ENCODE data around the gene PRKAG2. TPM values are rescaled to one million over a fixed set of nuclear protein-coding genes. Genes with fewer than 3 reads are reported as not detected.
"Not testable (repeated sequence)": the region's sequence is repeated elsewhere in the genome, so short reads cannot be mapped to it uniquely, and the experiment has no call there.

PRKAG2 gene
- total RNA-seq, 2 experiments from 2014 or later: 23.5 to 25.6 TPM

DNA sequence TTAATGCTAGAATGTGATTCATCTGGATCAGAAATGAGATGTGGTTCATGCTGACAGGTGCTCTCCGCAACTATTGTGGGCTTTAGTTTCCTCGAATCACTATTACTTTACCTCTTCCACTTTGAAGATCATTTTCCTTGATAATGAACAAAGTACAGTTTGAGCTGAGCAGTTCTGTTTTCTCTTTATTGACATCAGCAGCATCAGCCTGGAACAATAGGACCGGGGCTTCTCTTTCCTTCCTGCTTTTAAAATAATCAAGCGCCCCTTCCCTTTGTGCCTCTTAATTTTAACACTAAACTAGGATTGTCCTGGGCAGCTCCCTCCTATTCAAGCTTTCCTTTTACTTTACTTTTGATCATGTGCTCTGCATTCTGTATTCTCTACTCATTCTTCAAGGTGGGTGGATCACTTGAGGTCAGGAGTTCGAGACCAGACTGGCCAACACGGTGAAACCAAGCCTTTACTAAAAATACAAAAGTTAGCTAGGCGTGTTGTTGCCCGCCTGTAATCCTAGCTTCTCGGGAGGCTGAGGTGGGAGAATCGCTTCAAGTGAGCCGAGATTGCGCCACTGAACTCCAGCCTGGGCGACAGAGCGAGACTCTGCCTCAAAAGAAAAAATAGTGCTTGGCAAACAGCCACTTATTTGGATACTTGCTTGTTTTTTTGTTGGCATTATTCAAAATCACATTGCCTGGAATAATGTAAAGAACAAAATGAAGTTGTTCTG lies 290.2 kb downstream of the PRKAG2 start:
- Mint-ChIP-seq H3K27me3 (no peaks in the 10 kb centered on the region), H3K4me3 (no peak overlapping the region), H3K4me1 (ENCODE audit: low read depth) (no peaks in the 10 kb centered on the region), H3K27ac (no peak overlapping the region), H3K36me3 (no peaks in the 10 kb centered on the region), H3K9me3 (no peaks in the 10 kb centered on the region)
- CTCF ChIA-PET: interaction anchor here (1.2 kb wide), 1 partner anchor 46 kb away, joined by 3 read pairs; no protein-coding TSS in a partner anchor
- POLR2A ChIA-PET: no interaction called here
- no peak for DNase-seq
- intact Hi-C loops (cut with micrococcal nuclease): no loop called here

DNA sequence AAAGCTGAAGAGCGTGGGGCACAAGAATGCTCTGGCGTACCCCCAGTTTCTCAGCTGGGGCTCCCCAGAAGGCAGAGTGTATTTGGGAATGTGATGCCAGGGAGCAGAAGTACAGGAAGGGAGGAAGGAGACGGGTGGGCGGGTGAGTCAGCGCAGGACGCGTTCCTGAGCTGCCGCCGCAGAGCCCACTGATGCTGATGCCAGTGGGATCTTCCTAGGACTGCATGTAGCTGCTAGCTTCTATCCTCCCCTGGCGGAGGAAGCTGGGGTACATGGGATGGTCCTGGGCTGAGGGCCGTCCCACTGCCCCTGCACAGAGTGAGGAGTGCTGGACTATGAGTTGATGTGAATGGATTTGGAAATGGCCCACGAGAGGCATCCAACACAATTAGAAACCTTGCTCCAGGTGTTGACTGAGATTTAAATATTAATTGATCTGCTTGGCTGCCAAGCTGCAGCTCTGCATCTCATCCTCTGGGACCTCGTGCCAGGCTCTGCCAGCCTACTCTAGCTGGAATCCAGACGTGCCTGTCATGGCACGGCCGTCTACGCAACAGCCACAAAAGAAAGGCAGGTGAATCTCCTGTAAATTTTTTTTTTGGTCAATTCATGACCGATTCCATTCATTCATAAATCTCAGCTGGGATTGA lies 291.0 kb downstream of the PRKAG2 start:
- no peaks in the 10 kb centered on the region for H3K36me3 Mint-ChIP-seq
- H3K27ac Mint-ChIP-seq: no peak overlapping the region
- H3K4me3 Mint-ChIP-seq: no peak overlapping the region
- H3K4me1 Mint-ChIP-seq (ENCODE audit: low read depth): no peaks in the 10 kb centered on the region
- no peaks in the 10 kb centered on the region for H3K27me3 Mint-ChIP-seq
- no peaks in the 10 kb centered on the region for H3K9me3 Mint-ChIP-seq
- DNase-seq: no peak
- intact Hi-C loops (cut with micrococcal nuclease): no loop called here
- CTCF ChIA-PET: no interaction called here
- POLR2A ChIA-PET: no interaction called here

DNA sequence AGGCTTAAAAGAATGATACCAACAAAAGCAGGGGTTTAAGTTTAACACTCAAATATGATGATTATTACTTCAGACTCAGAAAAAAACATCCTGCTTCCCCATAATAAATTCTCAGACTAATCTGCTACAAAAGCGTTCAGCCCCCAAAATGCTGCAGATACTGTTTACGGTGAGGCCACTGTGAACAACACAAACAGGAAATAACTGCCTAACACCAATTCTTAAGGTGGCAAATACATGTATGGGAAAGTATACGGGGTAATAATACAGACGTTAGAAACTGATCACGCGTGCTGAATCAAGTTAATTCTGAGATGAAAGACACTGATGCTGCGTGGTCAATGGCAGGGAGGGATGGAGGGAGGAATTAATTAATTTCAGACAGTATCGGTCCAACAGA lies 295.2 kb downstream of the PRKAG2 start:
- H3K4me3 Mint-ChIP-seq: no peak overlapping the region
- no peaks in the 10 kb centered on the region for H3K27me3 Mint-ChIP-seq
- peaks cover 7% of the 10 kb centered on the region for H3K36me3 Mint-ChIP-seq
- ChIA-PET CTCF (no interaction called here), POLR2A (no interaction called here)
- intact Hi-C loops (cut with micrococcal nuclease): no loop called here
- DNase-seq: no peak
- peaks cover 10% of the 10 kb centered on the region for H3K9me3 Mint-ChIP-seq
- no peak overlapping the region for H3K27ac Mint-ChIP-seq
- no peaks in the 10 kb centered on the region for H3K4me1 Mint-ChIP-seq (ENCODE audit: low read depth)

DNA sequence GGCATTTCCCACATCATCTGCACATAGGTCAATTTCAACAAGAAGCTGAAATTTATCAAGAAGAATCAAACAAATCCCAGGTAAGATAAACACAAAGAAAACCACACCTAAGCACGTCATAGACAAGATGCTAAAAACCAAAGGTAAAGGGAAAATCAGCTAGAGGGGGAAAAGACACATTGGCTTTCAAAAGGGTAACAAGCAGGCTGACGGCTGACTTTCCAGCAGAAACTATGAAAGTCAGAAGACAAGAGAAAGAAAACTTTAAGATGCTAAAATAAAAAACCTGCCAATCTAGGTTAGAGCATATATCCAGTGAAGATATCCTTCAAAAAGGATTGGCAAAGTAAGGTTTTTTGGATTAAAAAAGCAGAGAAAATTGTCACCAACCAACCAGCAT lies 297.3 kb downstream of the PRKAG2 start:
- ChIA-PET POLR2A (no interaction called here), CTCF (no interaction called here)
- no peaks in the 10 kb centered on the region for H3K4me1 Mint-ChIP-seq (ENCODE audit: low read depth)
- H3K27me3 Mint-ChIP-seq: no peaks in the 10 kb centered on the region
- H3K36me3 Mint-ChIP-seq: peaks cover 7% of the 10 kb centered on the region
- H3K27ac Mint-ChIP-seq: no peak overlapping the region
- H3K4me3 Mint-ChIP-seq: no peak overlapping the region
- intact Hi-C loops (cut with micrococcal nuclease): no loop called here
- H3K9me3 Mint-ChIP-seq: peaks cover 10% of the 10 kb centered on the region
- no peak for DNase-seq

DNA sequence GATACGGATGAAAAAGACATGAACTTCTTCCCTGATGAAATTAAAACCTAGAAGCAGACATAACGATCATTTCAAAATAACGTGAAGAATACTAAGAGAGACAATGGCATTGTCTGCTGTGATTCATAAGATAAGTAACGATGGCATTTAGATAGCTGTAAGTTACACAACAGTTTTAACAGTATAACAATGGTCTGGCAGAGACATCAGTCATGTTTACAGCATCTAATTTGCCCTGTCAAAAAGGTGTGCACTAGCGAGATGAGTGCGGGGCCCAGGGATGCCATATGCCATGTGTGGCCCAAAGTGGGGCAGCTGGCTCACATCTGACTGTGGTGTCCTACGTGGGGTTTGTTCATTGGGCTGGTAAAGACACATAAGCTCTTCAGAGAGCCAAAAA lies 301.5 kb downstream of the PRKAG2 start:
- ChIA-PET CTCF (interaction anchor here (1.2 to 1.7 kb wide), 2 partner anchors 184 to 207 kb away, joined by 5 read pairs; no protein-coding TSS in a partner anchor), POLR2A (no interaction called here)
- Mint-ChIP-seq H3K27me3 (no peaks in the 10 kb centered on the region), H3K4me1 (ENCODE audit: low read depth) (no peaks in the 10 kb centered on the region), H3K4me3 (no peak overlapping the region), H3K9me3 (peaks cover 10% of the 10 kb centered on the region), H3K27ac (no peak overlapping the region), H3K36me3 (peaks cover 7% of the 10 kb centered on the region)
- DNase-seq: no peak
- intact Hi-C loops (cut with micrococcal nuclease): no loop called here

DNA sequence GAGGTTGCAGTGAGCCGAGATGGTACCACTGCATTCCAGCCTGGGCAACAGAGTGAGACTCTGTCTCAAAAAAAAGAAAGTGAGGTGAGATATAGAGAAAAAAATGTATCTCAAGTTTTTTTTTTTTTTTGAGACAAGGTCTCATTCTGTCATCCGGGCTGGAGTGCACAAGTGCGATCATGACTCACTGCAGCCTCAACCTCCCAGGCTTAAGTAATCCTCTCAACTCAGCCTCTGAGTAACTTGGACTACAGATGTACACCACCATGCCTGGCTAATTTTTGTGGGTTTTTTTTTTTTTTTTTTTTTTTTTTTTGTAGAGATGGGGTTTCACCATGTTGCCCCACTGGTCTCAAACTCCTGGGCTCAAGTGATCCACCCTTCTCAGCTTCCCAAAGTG lies 303.9 kb downstream of the PRKAG2 start:
- DNase-seq; H3K4me3 Mint-ChIP-seq; intact Hi-C loops (cut with micrococcal nuclease); H3K27me3 Mint-ChIP-seq; H3K36me3 Mint-ChIP-seq; H3K4me1 Mint-ChIP-seq (ENCODE audit: low read depth); H3K27ac Mint-ChIP-seq; POLR2A ChIA-PET; H3K9me3 Mint-ChIP-seq: not testable (repeated sequence)
- CTCF ChIA-PET: interaction anchor here (1.0 to 2.3 kb wide), 2 partner anchors 187 to 209 kb away, joined by 4 to 8 read pairs; no protein-coding TSS in a partner anchor

DNA sequence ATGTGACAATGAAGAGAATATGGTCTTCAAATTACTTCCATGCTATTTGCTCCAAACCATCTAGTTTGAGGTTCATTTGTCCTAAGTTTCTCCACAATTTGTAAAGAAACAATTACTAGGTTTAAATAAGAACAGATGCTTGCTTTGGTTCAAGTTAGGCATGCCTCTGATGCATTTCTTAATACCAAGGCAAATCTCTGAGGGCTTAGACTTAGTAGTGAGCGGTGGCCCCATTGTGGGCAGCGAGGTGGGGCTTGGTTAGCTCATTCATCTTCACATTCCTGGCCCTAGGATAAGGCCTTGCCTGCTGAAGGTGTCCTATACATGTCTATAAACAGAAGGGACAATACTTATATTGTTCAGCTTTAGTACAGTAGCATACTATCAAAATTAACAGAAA lies 304.8 kb downstream of the PRKAG2 start:
- H3K36me3 Mint-ChIP-seq: no peaks in the 10 kb centered on the region
- intact Hi-C loops (cut with micrococcal nuclease): no loop called here
- ChIA-PET CTCF (interaction anchor here (0.6 to 2.3 kb wide), 3 partner anchors 188 to 254 kb away, joined by 4 to 8 read pairs (median 5); no protein-coding TSS in a partner anchor), POLR2A (no interaction called here)
- no peaks in the 10 kb centered on the region for H3K4me1 Mint-ChIP-seq (ENCODE audit: low read depth)
- no peaks in the 10 kb centered on the region for H3K9me3 Mint-ChIP-seq
- H3K27ac Mint-ChIP-seq: no peak overlapping the region
- no peak overlapping the region for H3K4me3 Mint-ChIP-seq
- no peak for DNase-seq
- H3K27me3 Mint-ChIP-seq: no peaks in the 10 kb centered on the region

DNA sequence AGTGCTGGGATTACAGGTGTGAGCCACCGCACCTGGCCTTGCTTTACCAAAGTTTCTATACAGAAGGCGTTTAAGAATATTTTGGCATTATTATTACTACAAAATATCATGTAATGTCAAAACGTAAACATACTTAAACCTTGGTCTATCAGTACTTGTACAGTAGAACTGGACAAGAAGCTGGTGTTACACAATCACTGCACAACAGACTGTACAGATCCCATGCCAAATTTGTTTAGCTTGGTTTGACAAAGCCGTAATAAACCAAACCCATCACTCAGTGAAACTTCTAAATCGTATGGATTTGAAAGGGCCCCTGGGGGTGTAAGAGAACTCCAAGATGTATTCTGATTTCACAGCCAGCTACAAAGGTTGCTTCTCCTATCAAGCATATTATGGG lies 305.4 kb downstream of the PRKAG2 start:
- intact Hi-C loops (cut with micrococcal nuclease): no loop called here
- POLR2A ChIA-PET: no interaction called here
- H3K4me3 Mint-ChIP-seq: no peak overlapping the region
- CTCF ChIA-PET: interaction anchor here (0.7 to 2.3 kb wide), 2 partner anchors 174 to 210 kb away, joined by 3 to 8 read pairs; no protein-coding TSS in a partner anchor
- no peak overlapping the region for H3K27ac Mint-ChIP-seq
- H3K27me3 Mint-ChIP-seq: no peaks in the 10 kb centered on the region
- no peaks in the 10 kb centered on the region for H3K9me3 Mint-ChIP-seq
- H3K36me3 Mint-ChIP-seq: no peaks in the 10 kb centered on the region
- H3K4me1 Mint-ChIP-seq (ENCODE audit: low read depth): no peaks in the 10 kb centered on the region
- DNase-seq: no peak

DNA sequence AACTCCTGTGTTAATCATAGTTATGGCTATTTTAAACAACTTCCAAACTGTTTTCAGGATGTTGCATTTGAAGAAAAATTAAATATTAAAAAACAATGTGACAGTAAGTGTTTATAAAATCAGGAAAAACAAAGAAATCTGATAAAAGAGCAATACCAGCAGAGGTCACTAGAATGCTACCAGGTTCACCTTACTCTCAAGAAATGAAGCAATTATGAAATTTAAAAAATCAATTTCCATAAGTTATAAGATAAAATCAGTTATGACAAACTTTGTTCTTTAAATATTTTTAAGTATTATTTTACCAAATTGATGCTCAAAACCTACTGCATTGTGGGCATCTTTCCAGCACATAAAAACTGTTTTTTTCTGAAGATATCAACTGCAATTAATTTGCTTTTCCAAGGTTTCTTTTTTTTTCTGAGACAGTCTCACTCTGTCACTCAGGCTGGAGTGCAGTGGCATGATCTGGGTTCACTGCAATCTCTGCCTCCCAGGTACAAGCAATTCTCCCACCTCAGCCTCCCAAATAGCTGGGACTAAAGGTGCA lies 306.5 kb downstream of the PRKAG2 start:
- H3K27me3 Mint-ChIP-seq: no peaks in the 10 kb centered on the region
- H3K4me3 Mint-ChIP-seq: no peak overlapping the region
- CTCF ChIA-PET: interaction anchor here (0.7 to 2.8 kb wide), 3 partner anchors 211 to 423 kb away, joined by 3 to 10 read pairs (median 3); no protein-coding TSS in a partner anchor
- POLR2A ChIA-PET: interaction anchor here (0.7 kb wide), 1 partner anchor 52 kb away, joined by 5 read pairs; no protein-coding TSS in a partner anchor
- H3K36me3 Mint-ChIP-seq: peaks cover 2% of the 10 kb centered on the region
- no peaks in the 10 kb centered on the region for H3K9me3 Mint-ChIP-seq
- no peaks in the 10 kb centered on the region for H3K4me1 Mint-ChIP-seq (ENCODE audit: low read depth)
- no peak for DNase-seq
- H3K27ac Mint-ChIP-seq: no peak overlapping the region
- intact Hi-C loops (cut with micrococcal nuclease): loop anchor here (1.0 kb wide), 1 partner anchor 189 kb away; no protein-coding TSS in a partner anchor

DNA sequence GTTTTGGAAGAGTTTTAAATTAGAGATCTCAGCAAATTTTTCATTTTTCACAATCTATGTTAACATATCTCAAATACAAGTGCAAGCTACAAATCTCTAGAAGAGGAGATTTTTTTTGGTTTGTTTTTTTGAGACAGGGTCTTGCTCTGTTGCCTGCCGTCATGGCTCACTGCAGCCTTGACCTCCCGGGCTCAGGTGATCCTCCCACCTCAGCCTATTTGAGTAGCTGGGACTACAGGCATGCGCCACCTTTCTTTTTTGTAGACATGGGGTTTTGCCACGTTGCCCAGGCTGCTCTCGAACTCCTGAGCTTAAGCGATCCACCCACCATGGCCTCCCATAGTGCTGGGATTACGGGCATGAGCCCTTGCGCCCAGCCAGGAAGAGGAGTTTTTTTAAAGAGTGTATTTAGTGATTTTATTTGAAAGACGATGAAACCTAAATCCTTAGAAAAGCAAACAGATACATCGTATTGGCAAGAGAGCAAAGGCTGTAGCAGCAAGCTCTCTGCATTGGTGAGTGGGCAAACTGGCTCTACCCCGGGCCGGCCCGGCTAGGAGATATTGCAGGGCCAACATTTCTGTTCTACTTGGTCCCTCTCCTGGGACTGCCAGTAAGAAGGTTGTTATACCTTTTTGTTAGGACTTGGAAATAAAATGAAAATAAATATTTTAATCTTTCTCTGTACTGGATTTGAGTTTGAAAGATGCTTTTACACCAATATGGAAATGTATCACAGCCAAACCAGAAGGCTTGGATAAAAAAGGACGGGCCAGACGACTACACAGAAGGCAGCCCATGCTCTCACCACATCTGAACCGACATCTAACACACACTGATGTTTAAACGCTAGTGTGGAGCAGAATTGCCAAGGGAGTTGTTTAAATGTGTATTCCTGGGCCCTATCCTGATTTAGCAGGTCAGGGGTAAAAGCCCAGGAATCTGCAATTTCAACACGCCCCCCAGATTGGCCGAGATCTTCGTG lies 307.7 kb downstream of the PRKAG2 start:
- DNase-seq: no peak
- no peak overlapping the region for H3K4me3 Mint-ChIP-seq
- no peaks in the 10 kb centered on the region for H3K4me1 Mint-ChIP-seq (ENCODE audit: low read depth)
- peaks cover 3% of the 10 kb centered on the region for H3K36me3 Mint-ChIP-seq
- no peak overlapping the region for H3K27ac Mint-ChIP-seq
- POLR2A ChIA-PET: no interaction called here
- CTCF ChIA-PET: interaction anchor here (1.2 to 2.8 kb wide), 2 partner anchors 191 to 214 kb away, joined by 3 to 10 read pairs; no protein-coding TSS in a partner anchor
- H3K9me3 Mint-ChIP-seq: no peaks in the 10 kb centered on the region
- intact Hi-C loops (cut with micrococcal nuclease): no loop called here
- H3K27me3 Mint-ChIP-seq: no peaks in the 10 kb centered on the region

DNA sequence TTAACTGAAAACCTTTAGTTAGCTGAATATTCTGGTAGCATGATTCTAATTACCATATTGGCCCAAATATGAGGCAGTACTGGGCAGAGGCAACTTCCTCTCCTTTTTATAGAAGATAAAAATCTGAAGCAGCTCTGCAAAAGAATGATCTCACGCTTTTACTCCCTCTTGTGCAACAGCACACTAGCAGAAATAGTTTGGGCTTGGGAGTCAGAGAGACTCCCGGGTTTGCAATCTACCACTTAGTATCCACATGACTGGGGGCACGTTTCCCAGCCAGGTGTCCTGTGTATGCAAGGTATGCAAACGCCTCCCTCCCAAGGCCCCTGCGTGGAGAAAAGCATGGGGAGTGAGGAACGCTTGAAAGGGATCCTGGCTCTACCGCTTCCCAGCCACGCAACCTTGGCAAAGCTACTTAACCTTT lies 310.0 kb downstream of the PRKAG2 start:
- no peak overlapping the region for H3K27ac Mint-ChIP-seq
- H3K4me1 Mint-ChIP-seq (ENCODE audit: low read depth): no peaks in the 10 kb centered on the region
- CTCF ChIA-PET: interaction anchor here (1.4 kb wide), 1 partner anchor 194 kb away, joined by 3 read pairs; no protein-coding TSS in a partner anchor

More for the DNA sequence above, 310.0 kb downstream of the PRKAG2 start:
- Mint-ChIP-seq H3K9me3 (no peaks in the 10 kb centered on the region), H3K27me3 (no peaks in the 10 kb centered on the region), H3K4me3 (no peak overlapping the region), H3K36me3 (peaks cover 8% of the 10 kb centered on the region)
- no peak for DNase-seq
- intact Hi-C loops (cut with micrococcal nuclease): no loop called here
- POLR2A ChIA-PET: no interaction called here

Measured in activated CD4-positive, alpha-beta memory T cell treated with anti-CD3 and anti-CD28 coated beads for 36 hours (primary cell).